GM15510 (cell line): ENCODE measurements around the gene ATP5PD.

Source experiments
- POLR2A ChIP-seq: IDR thresholded peaks from 3 replicates; pipeline ENCODE4 v1.6.1; 2011; ENCODE audit warnings: borderline replicate concordance; ENCODE audit not compliant: insufficient read length; ENCODE audit errors: extremely low read depth

Gene ATP5PD

GRCh38 chr17:74998783-74999182, 48.0 kb downstream of the ATP5PD start:
- no peak for TF ChIP-seq POLR2A

- no peak for TF ChIP-seq POLR2A
Measured at GRCh38 chr17:74995847-74996246, 50.9 kb downstream of the ATP5PD start.

GRCh38 chr17:74994440-74994839, 52.3 kb downstream of the ATP5PD start:
- no peak for TF ChIP-seq POLR2A

GRCh38 chr17:74992223-74992622, 54.5 kb downstream of the ATP5PD start:
- no peak for TF ChIP-seq POLR2A

- no peak for TF ChIP-seq POLR2A
Measured at GRCh38 chr17:74990581-74991105, 56.1 kb downstream of the ATP5PD start.
